GM21529 (cell line): ENCODE results near the gene ADGRG4.

ENCODE experiments used
- ATAC-seq: cut with Tn5 transposase; IDR thresholded peaks from one replicate; pipeline ENCODE4 v1.9.1; 2021; ENCODE audit not compliant: unreplicated experiment

The ADGRG4 gene

GRCh38 chrX:136457303-136457917, 156.6 kb downstream of the ADGRG4 start:
- no peak for ATAC-seq

- ATAC-seq, result no peak
Measured at GRCh38 chrX:136464589-136464988, 163.8 kb downstream of the ADGRG4 start.
